K562 (cell line): ENCODE data around the gene TBC1D20.

Experiments used
- PTTG1 ChIP-seq: fragments of 450-650 bp; IDR thresholded peaks from 2 replicates; pipeline ENCODE4 v1.6.1; 2016; ENCODE audit warnings: low read depth, mild to moderate bottlenecking, missing genetic modification characterization, missing compliant biosample characterization
- TCF7 ChIP-seq: sonication (generic); IDR thresholded peaks from 2 replicates; pipeline ENCODE4 v1.6.1; 2016; ENCODE audit warnings: antibody characterized with exemption, borderline replicate concordance
- TF ChIP-seq, protein P1 (sequence below): fragments of 250-450 bp; sonication (Bioruptor Pico); IDR thresholded peaks from 2 replicates; pipeline ENCODE4 v1.5.1; 2021; ENCODE audit warnings: mild to moderate bottlenecking
- TF ChIP-seq, protein P2 (sequence below), 3 experiments: IDR thresholded peaks in 2 of 3; conservative IDR thresholded peaks in 1 of 3; 2 replicates each; pipeline ENCODE4 v1.5.1; 2011 to 2012; ENCODE audit warnings: low read length in 3 of 3, mild to moderate bottlenecking in 3 of 3, control low read depth in 2 of 3, improper control_type of control experiment in 1 of 3, inconsistent platforms in 1 of 3, low read depth in 1 of 3, mixed read lengths in 1 of 3, moderate library complexity in 1 of 3; ENCODE audit not compliant: insufficient read depth in 2 of 3

- TF ChIP-seq, protein P1, sequence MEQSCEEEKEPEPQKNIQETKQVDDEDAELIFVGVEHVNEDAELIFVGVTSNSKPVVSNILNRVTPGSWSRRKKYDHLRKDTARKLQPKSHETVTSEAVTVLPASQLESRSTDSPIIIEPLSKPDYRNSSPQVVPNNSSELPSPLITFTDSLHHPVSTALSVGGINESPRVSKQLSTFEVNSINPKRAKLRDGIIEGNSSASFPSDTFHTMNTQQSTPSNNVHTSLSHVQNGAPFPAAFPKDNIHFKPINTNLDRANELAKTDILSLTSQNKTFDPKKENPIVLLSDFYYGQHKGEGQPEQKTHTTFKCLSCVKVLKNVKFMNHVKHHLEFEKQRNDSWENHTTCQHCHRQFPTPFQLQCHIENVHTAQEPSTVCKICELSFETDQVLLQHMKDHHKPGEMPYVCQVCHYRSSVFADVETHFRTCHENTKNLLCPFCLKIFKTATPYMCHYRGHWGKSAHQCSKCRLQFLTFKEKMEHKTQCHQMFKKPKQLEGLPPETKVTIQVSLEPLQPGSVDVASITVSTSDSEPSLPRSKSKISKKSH (CRISPR knock-in tag) = no peak
- TF ChIP-seq PTTG1 (tag) = no peak
- TF ChIP-seq, protein P2, sequence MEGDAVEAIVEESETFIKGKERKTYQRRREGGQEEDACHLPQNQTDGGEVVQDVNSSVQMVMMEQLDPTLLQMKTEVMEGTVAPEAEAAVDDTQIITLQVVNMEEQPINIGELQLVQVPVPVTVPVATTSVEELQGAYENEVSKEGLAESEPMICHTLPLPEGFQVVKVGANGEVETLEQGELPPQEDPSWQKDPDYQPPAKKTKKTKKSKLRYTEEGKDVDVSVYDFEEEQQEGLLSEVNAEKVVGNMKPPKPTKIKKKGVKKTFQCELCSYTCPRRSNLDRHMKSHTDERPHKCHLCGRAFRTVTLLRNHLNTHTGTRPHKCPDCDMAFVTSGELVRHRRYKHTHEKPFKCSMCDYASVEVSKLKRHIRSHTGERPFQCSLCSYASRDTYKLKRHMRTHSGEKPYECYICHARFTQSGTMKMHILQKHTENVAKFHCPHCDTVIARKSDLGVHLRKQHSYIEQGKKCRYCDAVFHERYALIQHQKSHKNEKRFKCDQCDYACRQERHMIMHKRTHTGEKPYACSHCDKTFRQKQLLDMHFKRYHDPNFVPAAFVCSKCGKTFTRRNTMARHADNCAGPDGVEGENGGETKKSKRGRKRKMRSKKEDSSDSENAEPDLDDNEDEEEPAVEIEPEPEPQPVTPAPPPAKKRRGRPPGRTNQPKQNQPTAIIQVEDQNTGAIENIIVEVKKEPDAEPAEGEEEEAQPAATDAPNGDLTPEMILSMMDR (IDR thresholded peaks at IDR 0.05 in 2 of 3, conservative IDR thresholded peaks at IDR 0.05 in 1 of 3; ENCODE audit: insufficient read depth in 2 of 3, low read depth in 1 of 3, low read length in 3 of 3) = peak; percentile 27 to 65 (median 52); a peak in 4 of 6 replicates
- TF ChIP-seq TCF7 = no peak
Observed at GRCh38 chr20:478949-479429, 16.7 kb upstream of the TBC1D20 start.
